ENCODE measurements around the gene VDAC2. TPM values are rescaled to one million over a fixed set of nuclear protein-coding genes. Genes with fewer than 3 reads are reported as not detected.

The VDAC2 gene
- total RNA-seq, 4 donors from 2014 or later: 133 to 163 (median 149) TPM

DNA sequence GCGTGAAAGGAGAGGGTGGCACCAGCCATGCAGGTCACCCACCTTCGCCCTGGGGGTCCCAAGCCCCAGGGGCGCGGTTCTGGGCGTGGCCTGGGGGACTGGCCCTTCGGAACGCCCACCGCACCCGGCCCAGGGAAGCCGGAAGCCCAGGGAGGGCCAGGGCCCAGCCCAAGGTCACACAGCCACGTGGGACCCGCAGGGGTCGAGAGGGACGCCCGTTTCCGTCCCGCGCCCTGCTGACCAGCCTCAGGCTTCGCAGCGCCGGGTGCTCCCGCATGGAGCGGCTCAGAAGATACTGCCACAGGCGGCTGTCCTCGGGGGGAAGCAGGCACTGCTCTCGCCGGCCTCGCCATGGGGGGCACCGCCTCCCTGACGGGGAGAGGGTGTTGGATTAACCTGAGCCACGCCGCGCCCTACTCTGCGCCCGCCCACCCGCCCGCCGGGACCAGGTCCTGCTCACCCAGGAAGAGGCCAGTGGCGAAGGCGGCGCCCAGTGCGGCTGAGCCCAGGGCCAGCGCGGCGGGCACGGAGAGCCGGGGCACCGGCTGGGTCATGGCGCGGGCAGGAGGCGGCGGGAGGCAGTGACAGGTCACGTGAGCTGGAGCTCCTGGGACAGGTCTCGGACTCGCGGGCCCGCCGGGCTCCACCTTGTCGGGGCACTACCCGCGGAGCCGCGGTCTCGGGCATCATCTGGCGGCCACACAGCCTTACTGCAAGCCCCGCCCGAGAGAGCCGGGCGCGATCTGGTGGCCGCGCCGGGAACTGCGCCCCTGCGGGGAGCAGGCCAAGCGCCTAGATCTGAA lies 25.0 kb downstream of the VDAC2 start, which contains the start of gene COMTD1:
TSS of gene COMTD1 (minus strand) at position 583 of the 803 bp plus-strand sequence. CDS start at position 554, 29 bp downstream.
- TF ChIP-seq, protein P1, sequence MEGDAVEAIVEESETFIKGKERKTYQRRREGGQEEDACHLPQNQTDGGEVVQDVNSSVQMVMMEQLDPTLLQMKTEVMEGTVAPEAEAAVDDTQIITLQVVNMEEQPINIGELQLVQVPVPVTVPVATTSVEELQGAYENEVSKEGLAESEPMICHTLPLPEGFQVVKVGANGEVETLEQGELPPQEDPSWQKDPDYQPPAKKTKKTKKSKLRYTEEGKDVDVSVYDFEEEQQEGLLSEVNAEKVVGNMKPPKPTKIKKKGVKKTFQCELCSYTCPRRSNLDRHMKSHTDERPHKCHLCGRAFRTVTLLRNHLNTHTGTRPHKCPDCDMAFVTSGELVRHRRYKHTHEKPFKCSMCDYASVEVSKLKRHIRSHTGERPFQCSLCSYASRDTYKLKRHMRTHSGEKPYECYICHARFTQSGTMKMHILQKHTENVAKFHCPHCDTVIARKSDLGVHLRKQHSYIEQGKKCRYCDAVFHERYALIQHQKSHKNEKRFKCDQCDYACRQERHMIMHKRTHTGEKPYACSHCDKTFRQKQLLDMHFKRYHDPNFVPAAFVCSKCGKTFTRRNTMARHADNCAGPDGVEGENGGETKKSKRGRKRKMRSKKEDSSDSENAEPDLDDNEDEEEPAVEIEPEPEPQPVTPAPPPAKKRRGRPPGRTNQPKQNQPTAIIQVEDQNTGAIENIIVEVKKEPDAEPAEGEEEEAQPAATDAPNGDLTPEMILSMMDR (IDR thresholded peaks at IDR 0.05; ENCODE audit: low read depth): no peak

DNA sequence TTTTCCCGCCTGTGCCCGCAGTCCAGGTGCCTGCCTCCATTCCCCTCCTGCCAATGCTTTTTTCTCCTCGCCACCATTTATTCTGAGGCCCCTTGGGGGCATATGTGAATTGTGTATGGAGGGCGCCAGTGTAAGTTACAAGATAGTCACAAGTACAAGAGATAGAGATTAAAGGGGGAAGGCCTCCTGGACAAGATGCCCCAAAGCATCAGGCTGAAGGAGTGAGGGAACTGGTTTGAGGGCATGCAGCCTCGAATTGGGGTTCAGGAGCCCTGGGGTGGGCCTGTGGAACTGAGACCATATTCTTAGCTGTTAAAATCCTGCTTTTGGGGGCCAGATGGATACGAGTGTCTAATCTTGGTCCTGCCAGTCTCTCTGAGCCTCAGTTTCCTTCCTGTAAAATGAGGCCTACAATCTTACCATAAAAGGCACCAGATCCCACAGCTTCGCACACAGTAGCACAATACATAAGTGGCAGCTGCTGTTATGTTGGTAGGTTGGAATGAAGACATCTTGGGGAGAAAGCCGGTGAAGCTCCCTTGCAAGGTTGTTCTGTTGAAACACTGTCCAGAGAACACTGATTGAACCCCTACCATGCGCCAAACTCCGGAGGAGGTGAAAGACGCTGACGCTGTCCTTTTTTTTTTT lies 25.7 kb downstream of the VDAC2 start:
- TF ChIP-seq, protein P1 (IDR thresholded peaks at IDR 0.05; ENCODE audit: low read depth): no peak

DNA sequence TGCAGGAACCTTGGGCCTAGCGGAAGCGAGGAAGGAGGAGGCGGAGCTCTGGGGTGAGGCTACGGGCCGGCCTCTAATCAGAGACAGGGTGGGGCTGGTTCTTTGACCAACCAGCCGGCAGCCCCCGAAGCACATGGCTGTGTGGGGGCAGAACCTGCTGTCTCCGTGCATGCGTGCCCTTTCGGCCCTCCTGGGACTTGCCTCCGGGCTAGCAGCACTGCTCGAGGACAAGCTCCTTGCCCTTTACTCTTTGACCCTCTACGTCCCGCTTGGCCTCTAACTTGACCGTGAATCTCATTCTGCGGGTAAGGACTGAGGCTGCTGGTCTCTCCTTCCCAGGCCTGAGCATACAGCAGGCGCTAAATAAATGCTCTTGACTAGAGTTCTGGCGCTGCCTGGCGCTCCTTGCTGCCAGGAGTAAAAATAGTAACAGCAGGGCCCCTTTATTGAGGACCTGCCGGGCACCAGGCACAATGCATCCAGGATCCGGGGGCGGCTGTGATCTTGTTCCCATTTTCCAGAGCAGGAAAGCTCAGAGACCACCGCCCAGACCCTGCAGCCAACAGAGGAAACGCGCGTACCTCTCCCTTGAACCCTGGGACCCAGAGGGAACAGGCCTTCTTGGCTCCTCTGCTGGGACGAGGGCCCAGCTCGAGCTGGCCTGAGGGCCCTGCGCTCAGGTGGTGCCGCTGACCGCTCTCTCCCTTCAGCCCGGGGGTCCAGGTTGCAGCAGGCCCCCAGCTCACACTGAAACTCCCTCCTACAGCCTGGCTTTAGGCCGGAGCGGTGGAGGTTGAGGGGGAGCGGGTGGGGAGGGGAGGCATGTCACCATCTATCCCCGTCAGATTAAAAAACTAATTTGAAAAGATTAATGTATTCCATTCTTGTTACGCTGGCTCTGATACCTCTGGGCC lies 27.8 kb downstream of the VDAC2 start:
- TF ChIP-seq, protein P1 (IDR thresholded peaks at IDR 0.05; ENCODE audit: low read depth): no peak

DNA sequence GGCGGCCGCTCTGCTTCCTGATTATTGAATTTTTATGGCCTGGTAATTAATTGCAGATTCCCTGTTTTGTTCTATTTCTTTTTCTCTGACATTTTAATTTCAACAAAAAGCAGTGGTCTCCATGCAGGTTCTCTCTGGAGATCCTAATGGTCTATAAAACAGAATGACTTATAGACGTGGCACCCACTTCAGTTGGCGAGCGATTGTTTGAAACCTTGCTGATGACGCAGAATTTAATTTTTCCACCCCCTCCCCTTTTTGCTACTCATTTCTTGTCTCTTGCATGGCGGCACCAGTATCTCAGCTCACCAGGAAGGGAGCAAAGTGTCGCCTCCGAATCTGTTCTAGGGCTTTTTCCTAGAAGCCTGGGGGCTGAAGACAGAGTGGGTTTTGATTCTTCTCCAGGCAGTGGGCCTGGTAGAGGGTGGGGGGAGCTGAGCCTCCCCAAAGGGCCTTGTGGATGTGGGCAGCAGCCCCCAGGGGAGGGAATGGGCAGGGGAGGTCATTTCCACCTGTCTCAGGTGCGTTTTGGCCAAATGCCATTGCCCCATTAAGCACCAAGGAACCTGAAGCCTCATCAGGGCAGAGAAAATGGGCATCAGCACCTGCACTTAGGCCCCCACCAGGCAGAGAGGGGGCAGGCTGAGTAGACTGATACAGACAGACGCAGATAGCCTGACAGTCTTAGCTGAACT lies 28.6 kb downstream of the VDAC2 start:
- TF ChIP-seq, protein P1 (IDR thresholded peaks at IDR 0.05; ENCODE audit: low read depth): no peak

DNA sequence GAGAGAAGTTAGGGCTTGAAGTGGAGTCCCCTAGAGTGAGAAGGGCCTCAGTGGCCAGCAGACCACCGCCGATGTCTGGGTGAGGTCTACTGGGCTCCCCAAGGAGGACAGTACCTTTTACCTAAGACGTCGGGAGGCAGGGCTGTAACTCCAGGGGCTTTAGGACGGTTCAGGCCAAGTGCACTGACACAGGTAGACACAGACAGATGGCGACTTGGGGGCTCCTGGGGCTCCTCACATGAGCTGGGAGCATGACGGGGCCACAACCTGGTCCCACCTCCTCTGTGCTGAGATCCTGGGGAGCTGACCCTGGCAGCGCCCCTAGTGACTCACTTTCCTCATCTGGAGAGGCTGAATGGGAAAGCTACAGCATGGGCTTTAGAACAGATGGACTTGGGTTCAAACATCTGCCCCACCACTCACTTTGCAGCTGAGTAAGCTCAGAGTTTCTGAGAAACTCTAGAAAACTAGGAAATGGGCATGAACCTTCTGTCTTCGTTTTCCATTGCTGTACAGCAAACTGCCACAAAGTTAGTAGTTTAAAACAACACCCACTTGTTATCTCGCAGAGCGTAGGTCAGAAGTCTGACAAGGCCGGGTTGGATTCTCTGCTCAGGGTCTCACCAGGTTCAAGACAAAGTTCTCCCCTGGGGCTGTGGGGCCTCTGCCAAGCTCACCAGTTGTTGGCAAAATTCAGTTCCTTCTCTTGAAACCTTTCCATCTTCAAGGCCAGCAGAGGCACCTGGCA lies 29.9 kb downstream of the VDAC2 start:
- TF ChIP-seq, protein P1 (IDR thresholded peaks at IDR 0.05; ENCODE audit: low read depth): no peak

DNA sequence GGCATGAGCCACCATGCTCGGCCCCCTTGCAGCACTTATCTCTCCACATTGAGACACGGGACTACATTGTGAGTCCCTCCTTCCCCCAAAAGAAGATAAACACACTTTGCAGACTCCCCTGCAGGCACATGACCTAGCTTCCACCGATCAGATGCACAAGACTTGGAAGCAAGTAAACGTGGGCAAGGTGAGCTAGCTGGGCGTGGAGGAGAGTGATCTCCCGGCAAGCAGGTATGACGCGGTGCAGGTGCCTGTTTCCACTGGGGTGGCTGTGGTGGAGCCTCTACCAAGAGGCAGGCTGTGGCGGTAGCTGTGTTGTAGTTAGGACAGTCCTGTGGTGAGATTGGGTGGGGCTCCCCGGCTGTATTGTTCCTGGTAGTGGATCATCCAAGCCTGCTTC lies 32.8 kb downstream of the VDAC2 start:
- TF ChIP-seq, protein P1 (IDR thresholded peaks at IDR 0.05; ENCODE audit: low read depth): no peak
